Fibroblast of villous mesenchyme (primary cell): ENCODE data around the gene ETV3. TPM values are rescaled to one million over a fixed set of nuclear protein-coding genes. Genes with fewer than 3 reads are reported as not detected.

Source experiments
- DNase-seq: peaks from one replicate; pipeline ENCODE4 v3.0.0-alpha.2; 2010; ENCODE audit warnings: low read depth
- H3K4me3 ChIP-seq: 2 replicates; pipeline ENCODE4 v1.5.1; 2011; ENCODE audit warnings: low read depth, mild to moderate bottlenecking, low read length
- total RNA-seq: library from RNA; depleted of rRNA; stranded (reverse); fragments of >200 nt; gene quantifications from 2 replicates; pipeline ENCODE4 v1.2.3, GENCODE V29; 2012
- TF ChIP-seq, protein P1 (sequence below): IDR thresholded peaks from 2 replicates; pipeline ENCODE4 v1.5.1; 2012; ENCODE audit warnings: low read depth, mild to moderate bottlenecking, low read length; ENCODE audit not compliant: insufficient read depth

The ETV3 gene
- total RNA-seq, 1 donor, result 13.0 TPM

DNA sequence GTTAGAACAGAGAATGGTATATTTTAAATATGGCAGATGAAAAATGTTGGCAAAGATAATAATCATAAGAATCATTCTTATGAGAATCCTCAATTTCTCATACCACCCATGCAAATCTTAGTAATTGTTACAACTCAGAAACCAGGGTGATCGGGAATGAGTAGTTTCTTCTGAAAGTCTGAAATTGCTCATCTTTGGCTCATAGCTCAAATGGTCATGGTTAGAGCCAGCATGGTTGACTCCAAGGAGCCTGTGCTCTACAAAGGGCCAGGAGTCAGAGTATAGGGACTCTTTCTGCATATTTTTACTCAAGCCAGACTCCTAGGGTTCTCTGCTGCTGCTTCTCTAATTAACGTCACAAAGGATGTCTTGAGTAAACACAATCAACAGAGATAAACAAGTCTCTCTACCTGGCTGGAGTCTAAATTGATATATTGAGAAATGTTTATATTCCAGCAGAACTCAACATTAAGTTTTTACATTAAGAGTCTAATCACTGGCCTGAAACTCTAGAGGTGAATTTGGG, 1.9 kb upstream of the ETV3 start:
- DNase-seq, result no peak
- TF ChIP-seq, protein P1, sequence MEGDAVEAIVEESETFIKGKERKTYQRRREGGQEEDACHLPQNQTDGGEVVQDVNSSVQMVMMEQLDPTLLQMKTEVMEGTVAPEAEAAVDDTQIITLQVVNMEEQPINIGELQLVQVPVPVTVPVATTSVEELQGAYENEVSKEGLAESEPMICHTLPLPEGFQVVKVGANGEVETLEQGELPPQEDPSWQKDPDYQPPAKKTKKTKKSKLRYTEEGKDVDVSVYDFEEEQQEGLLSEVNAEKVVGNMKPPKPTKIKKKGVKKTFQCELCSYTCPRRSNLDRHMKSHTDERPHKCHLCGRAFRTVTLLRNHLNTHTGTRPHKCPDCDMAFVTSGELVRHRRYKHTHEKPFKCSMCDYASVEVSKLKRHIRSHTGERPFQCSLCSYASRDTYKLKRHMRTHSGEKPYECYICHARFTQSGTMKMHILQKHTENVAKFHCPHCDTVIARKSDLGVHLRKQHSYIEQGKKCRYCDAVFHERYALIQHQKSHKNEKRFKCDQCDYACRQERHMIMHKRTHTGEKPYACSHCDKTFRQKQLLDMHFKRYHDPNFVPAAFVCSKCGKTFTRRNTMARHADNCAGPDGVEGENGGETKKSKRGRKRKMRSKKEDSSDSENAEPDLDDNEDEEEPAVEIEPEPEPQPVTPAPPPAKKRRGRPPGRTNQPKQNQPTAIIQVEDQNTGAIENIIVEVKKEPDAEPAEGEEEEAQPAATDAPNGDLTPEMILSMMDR, result no peak

DNA sequence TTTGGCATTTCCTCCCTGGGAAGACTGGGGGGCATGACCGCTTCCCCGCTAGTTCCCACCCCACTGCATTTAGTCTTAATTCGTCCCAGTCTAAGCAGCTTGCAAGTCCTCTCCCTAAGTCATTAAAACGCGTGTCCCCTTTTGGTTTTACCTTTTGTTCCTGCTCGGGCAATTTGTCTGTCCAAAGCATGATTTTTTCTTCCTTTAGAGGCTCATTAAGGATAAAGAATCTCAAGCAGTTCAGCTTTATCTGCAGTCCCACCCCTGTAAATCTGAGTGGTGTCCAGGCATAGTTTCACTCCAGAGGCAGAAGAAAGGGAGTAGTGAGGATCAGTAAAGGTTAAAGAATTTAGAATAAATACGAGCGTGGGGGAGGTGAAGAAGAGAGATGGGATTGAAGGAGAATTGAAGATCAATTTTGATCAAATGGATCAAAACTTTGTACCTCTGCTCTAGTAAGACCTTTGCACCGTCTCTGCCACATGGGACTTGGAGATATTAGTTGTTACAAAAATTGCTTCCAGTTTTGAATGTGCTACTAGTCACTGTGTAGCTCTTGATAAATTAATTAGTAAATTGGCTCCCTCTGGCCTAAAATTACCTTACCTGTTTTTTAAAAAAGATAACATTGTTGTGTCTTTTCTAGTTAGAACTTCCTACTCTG, 989 bp upstream of the ETV3 start:
- TF ChIP-seq, protein P1, result no peak
- no peak for DNase-seq
- H3K4me3 ChIP-seq, result peak overlapping the region; percentile 92

More for the DNA sequence above, 1.9 kb upstream of the ETV3 start:
- no peak overlapping the region for H3K4me3 ChIP-seq

DNA sequence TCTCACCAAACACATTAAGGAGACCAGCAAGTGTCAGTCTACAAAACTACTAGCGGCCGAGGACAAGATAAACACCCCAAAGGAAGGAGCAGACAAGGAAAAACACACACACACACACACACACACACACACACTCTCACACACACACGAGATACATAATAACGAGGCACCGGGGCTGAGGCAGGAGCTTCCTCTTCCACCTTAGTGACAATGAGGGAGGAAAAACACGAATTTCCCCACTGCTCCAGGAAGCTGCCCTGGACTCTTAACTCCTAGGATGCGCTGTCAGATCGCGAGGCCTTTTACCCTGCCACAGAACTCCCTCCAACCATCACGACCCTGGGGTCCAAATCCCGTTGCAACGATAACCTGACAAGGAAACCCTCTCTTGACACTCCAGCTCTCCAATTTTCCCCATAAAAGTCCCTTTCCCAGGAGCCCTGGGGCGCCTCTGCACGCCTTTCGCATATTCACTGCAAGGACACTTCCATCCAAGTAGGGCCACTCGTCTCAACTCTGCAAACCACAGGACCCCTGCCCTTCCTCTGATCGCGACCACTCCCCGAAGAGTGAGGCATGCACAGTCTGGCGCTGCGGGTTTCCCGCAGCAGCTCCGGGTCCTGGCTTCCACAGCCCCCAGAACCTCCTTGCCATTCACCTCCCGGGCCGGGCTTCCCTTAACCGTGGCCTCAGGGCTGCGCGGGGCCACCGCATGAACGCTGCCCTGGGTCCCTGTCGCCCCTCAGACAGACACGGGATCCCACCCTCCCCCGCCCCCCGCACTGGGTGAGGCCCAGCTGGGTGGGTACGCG, 581 bp downstream of the ETV3 start:
- TF ChIP-seq, protein P1, result no peak
- peak overlapping the region; percentile 92 for H3K4me3 ChIP-seq
- peak; percentile 42 for DNase-seq

DNA sequence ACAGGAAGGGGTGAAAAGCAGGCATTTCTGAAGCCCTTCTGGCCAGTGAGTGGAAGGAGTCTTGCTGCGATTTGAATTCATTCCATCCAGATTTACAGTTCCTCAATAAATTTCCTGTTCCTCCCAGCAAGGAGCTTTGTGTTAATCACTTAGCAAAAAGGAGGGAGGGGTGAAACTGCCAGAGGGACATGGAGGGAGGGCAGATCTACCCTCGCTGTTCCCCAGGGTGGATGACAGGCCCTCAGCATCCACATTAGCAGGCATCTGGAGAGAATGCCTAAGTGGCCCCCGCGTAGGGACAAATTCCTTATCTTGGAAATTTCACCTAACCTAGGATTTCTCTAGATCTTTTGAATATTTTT, 1.2 kb downstream of the ETV3 start:
- H3K4me3 ChIP-seq, result peak overlapping the region; percentile 92
- peak; percentile 37 for DNase-seq
- TF ChIP-seq, protein P1, result no peak

DNA sequence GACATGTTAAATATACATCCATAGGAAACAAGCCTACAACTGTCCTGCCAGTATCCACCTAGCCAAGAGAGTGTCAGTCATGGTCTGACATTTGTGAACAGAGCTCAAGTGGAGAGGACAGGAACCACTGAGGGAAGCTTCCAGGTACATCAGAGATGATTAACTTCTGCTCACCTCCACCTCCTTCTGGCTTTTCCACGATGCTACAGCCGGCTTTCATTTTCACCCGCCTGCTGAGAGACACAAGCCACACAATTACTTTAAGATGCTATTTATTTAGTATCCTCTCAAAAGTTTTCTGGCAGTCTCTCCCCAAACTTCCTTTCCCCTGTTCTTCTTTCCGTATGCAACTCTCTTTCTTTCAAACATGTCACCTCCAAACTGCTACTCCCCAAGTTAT, 2.1 kb downstream of the ETV3 start:
- H3K4me3 ChIP-seq, result no peak overlapping the region
- DNase-seq, result no peak
- TF ChIP-seq, protein P1, result no peak

DNA sequence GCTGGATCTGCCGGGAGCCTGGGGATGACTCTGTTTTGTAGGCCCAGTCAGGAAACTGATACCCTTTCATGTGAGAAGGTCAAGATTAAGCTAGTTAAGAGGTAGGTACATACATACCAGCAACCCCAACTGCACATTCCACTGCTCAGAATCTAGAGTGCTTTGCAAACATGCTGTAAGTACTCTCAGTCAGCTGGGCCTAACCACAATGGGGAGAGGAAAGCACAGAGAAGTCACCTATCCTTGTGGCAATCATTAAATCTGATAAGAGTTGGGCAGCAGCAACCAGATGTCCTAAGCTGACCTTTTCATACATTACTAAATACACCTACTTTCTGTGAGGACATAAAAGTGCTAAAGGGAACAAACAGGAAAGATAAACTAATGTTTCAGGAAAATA, 2.5 kb downstream of the ETV3 start:
- TF ChIP-seq, protein P1, result no peak
- no peak overlapping the region for H3K4me3 ChIP-seq
- peak; percentile 21 for DNase-seq
